Astrocyte (in vitro differentiated cells and primary cell): ENCODE measurements around the gene RPH3AL.

Experiments
- EZH2 ChIP-seq: IDR thresholded peaks from 2 replicates; pipeline ENCODE4 v1.6.1; 2012; ENCODE audit warnings: mild to moderate bottlenecking, low read length, inconsistent platforms; ENCODE audit not compliant: insufficient read depth
- TF ChIP-seq, protein P1 (sequence below): IDR thresholded peaks from 2 replicates; pipeline ENCODE4 v1.5.1; 2011; ENCODE audit warnings: low read depth, mild to moderate bottlenecking, inconsistent platforms, low read length, moderate library complexity; ENCODE audit not compliant: insufficient read depth

DNA sequence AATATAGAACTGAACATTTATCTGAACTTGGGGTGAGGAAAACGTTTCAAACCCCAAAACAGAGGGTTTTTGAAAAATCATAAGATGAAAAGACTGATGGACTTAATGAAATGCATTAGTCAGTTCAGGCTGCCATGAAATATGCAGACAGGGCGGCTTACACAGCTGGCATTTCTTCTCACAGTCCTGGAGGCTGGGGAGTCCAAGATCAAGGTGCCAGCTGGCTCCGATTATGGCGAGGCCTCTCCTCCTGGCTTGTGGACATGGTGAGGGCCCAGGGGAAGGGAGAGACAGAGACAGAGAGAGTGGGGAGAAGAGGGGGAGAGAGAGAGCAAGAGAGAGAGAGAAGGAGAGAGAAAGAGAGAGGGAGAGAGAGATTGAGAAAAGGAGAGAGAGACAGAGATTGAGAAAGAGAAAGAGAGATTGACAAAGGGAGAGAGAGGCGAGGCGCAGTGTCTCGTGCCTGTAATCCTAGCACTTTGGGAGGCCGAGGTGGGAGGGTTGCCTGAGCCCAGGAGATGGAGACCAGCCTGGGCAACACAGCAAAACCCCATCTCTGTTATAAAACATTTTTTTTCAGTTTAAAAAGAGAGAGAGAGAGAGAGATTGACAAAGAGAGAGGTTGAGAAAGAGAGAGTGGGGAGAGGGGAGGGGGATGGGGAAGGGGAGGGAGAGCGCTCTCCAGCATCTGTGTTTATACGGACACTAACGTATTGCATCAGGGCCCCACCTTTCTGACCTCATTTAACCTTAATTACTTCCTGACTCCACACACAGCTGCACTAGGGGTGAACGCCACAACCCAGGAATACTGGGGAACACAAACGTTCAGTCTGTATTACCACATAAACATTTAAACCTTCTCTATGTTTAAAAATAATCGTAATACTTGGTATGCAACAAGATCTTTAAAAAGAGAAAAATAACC lies 24.6 kb upstream of the RPH3AL start:
- TF ChIP-seq, protein P1, sequence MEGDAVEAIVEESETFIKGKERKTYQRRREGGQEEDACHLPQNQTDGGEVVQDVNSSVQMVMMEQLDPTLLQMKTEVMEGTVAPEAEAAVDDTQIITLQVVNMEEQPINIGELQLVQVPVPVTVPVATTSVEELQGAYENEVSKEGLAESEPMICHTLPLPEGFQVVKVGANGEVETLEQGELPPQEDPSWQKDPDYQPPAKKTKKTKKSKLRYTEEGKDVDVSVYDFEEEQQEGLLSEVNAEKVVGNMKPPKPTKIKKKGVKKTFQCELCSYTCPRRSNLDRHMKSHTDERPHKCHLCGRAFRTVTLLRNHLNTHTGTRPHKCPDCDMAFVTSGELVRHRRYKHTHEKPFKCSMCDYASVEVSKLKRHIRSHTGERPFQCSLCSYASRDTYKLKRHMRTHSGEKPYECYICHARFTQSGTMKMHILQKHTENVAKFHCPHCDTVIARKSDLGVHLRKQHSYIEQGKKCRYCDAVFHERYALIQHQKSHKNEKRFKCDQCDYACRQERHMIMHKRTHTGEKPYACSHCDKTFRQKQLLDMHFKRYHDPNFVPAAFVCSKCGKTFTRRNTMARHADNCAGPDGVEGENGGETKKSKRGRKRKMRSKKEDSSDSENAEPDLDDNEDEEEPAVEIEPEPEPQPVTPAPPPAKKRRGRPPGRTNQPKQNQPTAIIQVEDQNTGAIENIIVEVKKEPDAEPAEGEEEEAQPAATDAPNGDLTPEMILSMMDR, result no peak
- no peak for TF ChIP-seq EZH2
